GM12872 (cell line): Measurements from ENCODE around the gene NKAIN2.

Experiments
- TF ChIP-seq, protein P1 (sequence below): IDR thresholded peaks from 3 replicates; pipeline ENCODE4 v1.5.1; 2011; ENCODE audit warnings: low read depth, mild to moderate bottlenecking, low read length, moderate library complexity; ENCODE audit not compliant: insufficient read depth

Gene NKAIN2

DNA sequence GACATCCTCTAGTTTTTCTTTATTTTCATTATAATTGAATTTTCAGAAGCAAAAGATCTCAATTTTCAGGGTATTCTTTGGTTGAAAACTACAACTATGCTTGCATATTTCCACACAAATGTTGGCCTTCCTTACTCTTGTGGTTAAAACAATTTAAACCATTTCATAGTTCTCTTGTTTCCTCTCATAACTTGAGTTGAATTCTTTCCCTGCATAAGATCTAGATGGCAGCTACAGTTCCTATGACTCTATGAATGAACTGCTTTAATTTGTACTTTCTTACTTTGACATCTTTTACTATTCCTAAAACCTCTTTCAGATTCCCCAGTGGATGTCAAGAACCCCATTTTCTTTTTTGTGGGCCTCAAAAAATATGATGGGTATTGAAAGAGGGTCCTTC is 564.5 kb downstream of the NKAIN2 start:
- TF ChIP-seq, protein P1, sequence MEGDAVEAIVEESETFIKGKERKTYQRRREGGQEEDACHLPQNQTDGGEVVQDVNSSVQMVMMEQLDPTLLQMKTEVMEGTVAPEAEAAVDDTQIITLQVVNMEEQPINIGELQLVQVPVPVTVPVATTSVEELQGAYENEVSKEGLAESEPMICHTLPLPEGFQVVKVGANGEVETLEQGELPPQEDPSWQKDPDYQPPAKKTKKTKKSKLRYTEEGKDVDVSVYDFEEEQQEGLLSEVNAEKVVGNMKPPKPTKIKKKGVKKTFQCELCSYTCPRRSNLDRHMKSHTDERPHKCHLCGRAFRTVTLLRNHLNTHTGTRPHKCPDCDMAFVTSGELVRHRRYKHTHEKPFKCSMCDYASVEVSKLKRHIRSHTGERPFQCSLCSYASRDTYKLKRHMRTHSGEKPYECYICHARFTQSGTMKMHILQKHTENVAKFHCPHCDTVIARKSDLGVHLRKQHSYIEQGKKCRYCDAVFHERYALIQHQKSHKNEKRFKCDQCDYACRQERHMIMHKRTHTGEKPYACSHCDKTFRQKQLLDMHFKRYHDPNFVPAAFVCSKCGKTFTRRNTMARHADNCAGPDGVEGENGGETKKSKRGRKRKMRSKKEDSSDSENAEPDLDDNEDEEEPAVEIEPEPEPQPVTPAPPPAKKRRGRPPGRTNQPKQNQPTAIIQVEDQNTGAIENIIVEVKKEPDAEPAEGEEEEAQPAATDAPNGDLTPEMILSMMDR, result no peak

DNA sequence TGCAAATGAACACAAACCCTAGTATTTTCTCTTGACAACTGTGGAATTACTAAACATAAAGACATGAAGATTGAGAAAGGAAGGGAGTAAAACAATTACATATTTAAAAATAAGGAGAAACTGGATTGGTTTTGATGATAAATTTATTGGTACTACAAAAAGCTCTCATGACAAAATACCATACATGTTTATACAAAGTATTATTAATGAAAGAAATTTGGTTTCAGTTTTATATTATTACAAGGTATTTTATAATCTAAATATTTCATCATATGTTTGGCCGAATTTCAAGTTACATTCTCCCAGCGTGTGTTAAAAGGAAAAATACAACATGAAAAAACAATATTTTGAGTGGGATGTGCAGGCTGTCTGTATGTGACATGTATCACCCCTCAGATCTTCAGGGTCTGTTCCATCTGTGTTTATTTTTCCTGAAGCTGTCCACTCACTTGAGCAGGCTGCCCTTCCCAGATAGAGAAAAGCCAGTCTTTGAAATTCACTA is 568.4 kb downstream of the NKAIN2 start:
- TF ChIP-seq, protein P1, result no peak

DNA sequence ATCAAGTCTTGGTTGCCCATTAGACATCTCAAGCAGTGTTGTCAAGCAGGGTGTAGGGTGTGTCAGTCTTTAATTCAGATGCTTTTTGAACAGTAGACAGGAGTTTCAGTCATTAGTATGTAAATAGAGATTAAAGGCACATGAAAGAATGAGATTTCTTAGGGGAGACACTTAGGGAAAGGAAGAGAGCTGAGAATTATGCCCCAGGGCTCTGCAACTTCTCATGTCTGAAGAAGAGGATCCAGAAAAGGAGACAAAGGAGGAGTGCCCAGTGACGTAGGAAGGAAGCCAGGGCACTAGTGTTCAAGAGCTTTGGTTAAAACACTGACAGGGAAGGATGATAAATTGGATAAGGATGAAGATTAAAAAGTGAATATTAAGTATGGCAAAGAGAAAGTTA is 569.7 kb downstream of the NKAIN2 start:
- TF ChIP-seq, protein P1, result no peak

DNA sequence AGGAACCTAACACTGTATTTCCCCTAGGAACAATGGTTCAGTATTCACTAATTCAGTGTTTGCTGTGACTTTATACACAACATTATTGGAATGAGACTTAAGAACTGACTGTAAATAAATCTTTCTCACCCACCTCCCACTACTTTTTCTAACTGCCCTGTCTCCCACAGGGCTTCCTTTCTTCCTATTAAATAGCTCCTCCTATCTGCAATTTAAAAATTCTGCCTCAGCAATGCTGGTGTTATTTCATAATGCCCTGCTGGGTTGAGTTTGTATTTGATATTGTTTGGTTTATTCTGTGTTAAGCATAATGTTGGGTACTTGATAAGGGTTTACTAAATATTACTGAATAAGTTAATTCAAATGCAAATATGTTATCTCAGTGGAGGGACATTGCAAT is 585.5 kb downstream of the NKAIN2 start:
- TF ChIP-seq, protein P1, result no peak

DNA sequence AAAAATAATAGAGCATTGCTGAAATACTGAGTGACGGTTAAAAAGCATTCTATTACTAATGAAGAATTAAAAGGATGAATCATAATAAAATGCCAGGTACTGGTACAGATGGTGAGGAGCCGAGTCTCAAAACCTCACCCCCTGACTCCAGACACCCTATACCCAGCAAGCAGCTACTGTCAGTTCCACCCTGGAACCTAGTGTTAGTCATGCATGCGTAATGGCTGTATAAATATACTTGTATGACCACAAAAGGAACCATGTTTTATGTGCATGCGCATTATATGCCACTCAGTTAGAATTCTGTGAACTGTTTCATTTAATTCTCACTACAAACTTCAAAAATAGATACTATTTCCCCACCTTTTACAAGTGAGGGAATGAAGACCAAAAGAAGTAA is 589.9 kb downstream of the NKAIN2 start:
- TF ChIP-seq, protein P1, result no peak

DNA sequence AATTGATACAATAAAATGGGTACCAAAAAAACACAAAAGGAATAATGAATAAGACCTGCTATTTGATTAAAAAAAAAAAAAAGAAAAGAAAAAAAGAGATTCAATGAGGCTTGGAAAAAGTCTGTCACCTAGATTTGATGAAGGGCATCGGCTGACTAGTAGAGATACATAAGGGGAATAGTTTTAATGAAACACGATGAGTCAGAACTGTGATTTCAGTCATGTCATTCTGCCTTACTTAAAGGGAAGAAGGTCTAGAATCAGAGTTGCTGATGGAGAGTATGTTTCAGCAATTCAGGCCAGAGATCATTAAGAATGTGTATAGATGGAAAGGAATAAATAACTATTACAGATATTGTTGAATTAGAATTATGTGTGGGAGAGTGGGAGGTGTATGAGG is 592.7 kb downstream of the NKAIN2 start:
- TF ChIP-seq, protein P1, result no peak

DNA sequence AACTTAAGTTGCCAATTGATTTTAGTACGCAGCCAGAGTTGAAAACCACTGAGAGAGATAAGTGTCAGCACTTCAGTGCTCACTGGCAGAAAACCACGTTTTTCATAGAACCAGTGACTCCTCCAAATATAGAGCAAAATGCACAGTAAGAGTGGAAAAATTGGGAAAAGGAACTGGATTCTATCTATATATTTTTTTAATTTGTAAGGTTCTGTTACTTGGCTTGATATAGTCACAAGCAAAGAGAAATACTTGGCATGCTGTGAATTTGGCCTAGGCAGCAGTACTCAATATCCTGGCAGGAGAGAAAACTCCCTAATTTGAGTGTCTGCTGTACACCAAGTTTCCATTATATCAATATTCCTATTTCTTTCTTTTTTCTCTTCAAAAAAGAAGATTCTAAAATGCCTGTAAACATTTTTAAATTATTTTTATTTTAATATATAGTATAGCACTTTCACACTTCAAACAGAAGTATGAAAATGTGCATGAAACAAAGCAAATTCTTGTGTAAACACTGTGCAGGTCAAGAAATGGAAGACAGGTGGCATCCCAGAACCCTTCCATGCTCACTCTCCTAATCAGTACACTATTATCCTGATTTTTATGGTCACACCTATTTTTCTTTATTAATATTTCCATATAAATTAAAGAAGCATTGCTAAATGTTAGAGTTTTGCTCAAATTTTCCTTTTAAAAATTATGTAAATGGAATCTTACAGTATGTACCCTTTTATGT is 596.8 kb downstream of the NKAIN2 start:
- TF ChIP-seq, protein P1, result no peak
